ENCODE measurements around the gene CDK5RAP1. TPM values are rescaled to one million over a fixed set of nuclear protein-coding genes. Genes with fewer than 3 reads are reported as not detected.

Gene CDK5RAP1
- total and polyA plus RNA-seq, 9 of the 15 experiments (the other 6 are each of a cell fraction or from before 2014, with no cell fraction given) = 41.6 to 127 (median 58.3) TPM

- peak; percentile 37 to 78; a peak in 2 of 4 replicates for TF ChIP-seq MNT (conservative IDR thresholded peaks at IDR 0.05)
- 0 out of 2 replicates have a peak, but pooled peaks have one; percentile 39 for TF ChIP-seq ZNF644 (tag; IDR thresholded peaks at IDR 0.05; ENCODE audit: low read depth)
- peak; percentile 58 for TF ChIP-seq PKNOX1 (IDR thresholded peaks at IDR 0.05)
- peak; percentile 87 for TF ChIP-seq ETV1 (tag; conservative IDR thresholded peaks at IDR 0.05; ENCODE audit: low read depth)
These were observed 18.0 kb upstream of the CDK5RAP1 start (continued) for GRCh38 chr20:33419140-33419974.

DNA sequence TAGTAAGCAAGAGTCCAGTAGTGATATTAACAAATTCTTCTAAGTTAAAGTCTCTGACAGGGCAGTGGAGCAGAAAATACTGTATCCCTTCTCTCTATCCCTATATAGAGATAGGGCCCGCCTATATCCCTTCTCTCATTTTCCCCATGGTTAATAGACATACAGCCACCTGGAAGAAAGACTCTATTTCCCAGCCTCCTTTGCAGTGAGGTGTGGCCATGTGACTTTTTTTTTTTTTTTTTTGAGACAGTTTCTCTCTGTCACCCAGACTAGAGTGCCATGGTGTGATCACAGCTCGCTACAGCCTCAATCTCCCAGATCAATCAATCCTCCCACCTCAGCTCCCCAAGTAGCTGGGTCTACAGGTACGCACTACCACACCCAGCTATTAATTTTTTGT, 16.7 kb upstream of the CDK5RAP1 start:
- in situ Hi-C loops (cut with MboI) (loop anchor here (10.0 kb wide), 1 partner anchor 237 kb away; no protein-coding TSS in a partner anchor), intact Hi-C loops (cut with micrococcal nuclease) (no loop called here)
- H3K27ac ChIP-seq (ENCODE audit: extremely low read depth, low read depth, low read length) = no peak overlapping the region; the same call in 2 of the 3 replicates
- DNase-seq (ENCODE audit: extremely low read depth in 1 of 4, low spot score in 3 of 4) (peak in 1 of 4 experiments; percentile 28), ATAC-seq (peak; percentile 57), FAIRE-seq (no peak)
- H2AFZ ChIP-seq (ENCODE audit: low read depth, low read length) = no peak overlapping the region
- no peaks in the 10 kb centered on the region for H3K27me3 ChIP-seq (ENCODE audit: control insufficient read depth in 2 of 2, insufficient read depth in 2 of 2, low read length in 2 of 2)
- peaks cover 5% of the 10 kb centered on the region for H3K9me1 ChIP-seq (ENCODE audit: control insufficient read depth, insufficient read depth, low read length)
- BruUV-seq (replicated peaks) = no TSS peak
- 70% methylated on average over 3 of the region's 3 CpGs for WGBS (ENCODE audit: insufficient coverage, low coverage, missing lambda C conversion rate)
- CTCF ChIA-PET (ENCODE audit: low intra/inter-chr PET ratio) = no interaction called here
- no peak overlapping the region for H3K9ac ChIP-seq (ENCODE audit: insufficient read depth in 1 of 2, low read depth in 2 of 2, low read length in 2 of 2)
- POLR2A ChIA-PET = interaction anchor here (0.6 to 1.9 kb wide), 2 partner anchors 25 to 235 kb away, joined by 3 to 5 read pairs; partner anchors contain the start of gene SNTA1
- H3K4me2 ChIP-seq (ENCODE audit: insufficient read depth, low read length) = no peak overlapping the region; the same call in 1 of the 2 replicates
- H3K4me3 ChIP-seq = no peak overlapping the region
- no peaks in the 10 kb centered on the region; the same call in 2 of the 3 replicates for H3K79me2 ChIP-seq (ENCODE audit: control insufficient read depth, insufficient read depth, low read length)
- peaks cover 27% of the 10 kb centered on the region for H3K36me3 ChIP-seq (ENCODE audit: control insufficient read depth, insufficient read depth, low read length)
- peaks cover 28 to 31% of the 10 kb centered on the region in 2 experiments; a peak in 4 of 5 replicates for H3K4me1 ChIP-seq (replicated peaks in 1 of 2; ENCODE audit: control insufficient read depth in 2 of 2, insufficient read depth in 2 of 2, low read length in 2 of 2)
- H3K9me3 ChIP-seq (replicated peaks; ENCODE audit: control insufficient read depth, insufficient read depth, low read depth, low read length) = no peaks in the 10 kb centered on the region; the same call in 1 of the 2 replicates
- no peaks in the 10 kb centered on the region for H4K20me1 ChIP-seq (replicated peaks; ENCODE audit: control insufficient read depth, insufficient read depth, low read length)
- TF ChIP-seq, protein P1, sequence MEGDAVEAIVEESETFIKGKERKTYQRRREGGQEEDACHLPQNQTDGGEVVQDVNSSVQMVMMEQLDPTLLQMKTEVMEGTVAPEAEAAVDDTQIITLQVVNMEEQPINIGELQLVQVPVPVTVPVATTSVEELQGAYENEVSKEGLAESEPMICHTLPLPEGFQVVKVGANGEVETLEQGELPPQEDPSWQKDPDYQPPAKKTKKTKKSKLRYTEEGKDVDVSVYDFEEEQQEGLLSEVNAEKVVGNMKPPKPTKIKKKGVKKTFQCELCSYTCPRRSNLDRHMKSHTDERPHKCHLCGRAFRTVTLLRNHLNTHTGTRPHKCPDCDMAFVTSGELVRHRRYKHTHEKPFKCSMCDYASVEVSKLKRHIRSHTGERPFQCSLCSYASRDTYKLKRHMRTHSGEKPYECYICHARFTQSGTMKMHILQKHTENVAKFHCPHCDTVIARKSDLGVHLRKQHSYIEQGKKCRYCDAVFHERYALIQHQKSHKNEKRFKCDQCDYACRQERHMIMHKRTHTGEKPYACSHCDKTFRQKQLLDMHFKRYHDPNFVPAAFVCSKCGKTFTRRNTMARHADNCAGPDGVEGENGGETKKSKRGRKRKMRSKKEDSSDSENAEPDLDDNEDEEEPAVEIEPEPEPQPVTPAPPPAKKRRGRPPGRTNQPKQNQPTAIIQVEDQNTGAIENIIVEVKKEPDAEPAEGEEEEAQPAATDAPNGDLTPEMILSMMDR (IDR thresholded peaks at IDR 0.05 in 2 of 3, conservative IDR thresholded peaks at IDR 0.05 in 1 of 3; ENCODE audit: insufficient read depth in 2 of 3, low read depth in 1 of 3, low read length in 3 of 3) = no peak
- TF ChIP-seq NFATC3 (IDR thresholded peaks at IDR 0.05) (no peak), RAD51 (IDR thresholded peaks at IDR 0.05; ENCODE audit: borderline replicate concordance, low read depth) (peak; percentile 65; the same call in 1 of the 2 replicates), FOXP1 (CRISPR knock-in tag; IDR thresholded peaks at IDR 0.05) (no peak), CHD4 (IDR thresholded peaks at IDR 0.05; ENCODE audit: insufficient read depth, insufficient replicate concordance, low read depth, low read length, poor library complexity, severe bottlenecking) (no peak), FOXK2 (conservative IDR thresholded peaks at IDR 0.05 in 1 of 2, IDR thresholded peaks at IDR 0.05 in 1 of 2; ENCODE audit: low read depth in 2 of 2) (no peak), SIX5 (IDR thresholded peaks at IDR 0.05; ENCODE audit: borderline replicate concordance in 1 of 2, insufficient read depth in 1 of 2, low read depth in 1 of 2, low read length in 2 of 2) (peak in 1 of 2 experiments; percentile 32; a peak in 1 of 4 replicates)
- TF ChIP-seq, protein P2, sequence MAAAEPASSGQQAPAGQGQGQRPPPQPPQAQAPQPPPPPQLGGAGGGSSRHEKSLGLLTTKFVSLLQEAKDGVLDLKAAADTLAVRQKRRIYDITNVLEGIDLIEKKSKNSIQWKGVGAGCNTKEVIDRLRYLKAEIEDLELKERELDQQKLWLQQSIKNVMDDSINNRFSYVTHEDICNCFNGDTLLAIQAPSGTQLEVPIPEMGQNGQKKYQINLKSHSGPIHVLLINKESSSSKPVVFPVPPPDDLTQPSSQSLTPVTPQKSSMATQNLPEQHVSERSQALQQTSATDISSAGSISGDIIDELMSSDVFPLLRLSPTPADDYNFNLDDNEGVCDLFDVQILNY (CRISPR knock-in tag; IDR thresholded peaks at IDR 0.05) = no peak
